ENCODE data around the gene KCNF1.

The KCNF1 gene

GRCh38 chr2:10878268-10878915, 33.3 kb upstream of the KCNF1 start:
- Histone ChIP-seq H3K79me2 (ENCODE audit: control insufficient read depth, insufficient read depth, low read length, poor library complexity) (no peaks in the 10 kb centered on the region), H2BK5ac (ENCODE audit: low read depth, low read length, poor library complexity) (no peak overlapping the region), H3K4me3 (ENCODE audit: low read depth, low read length) (no peak overlapping the region), H4K12ac (ENCODE audit: low read depth, low read length) (no peak overlapping the region), H2AK5ac (ENCODE audit: low read length) (no peak overlapping the region), H3K27ac (ENCODE audit: low read depth, low read length) (no peak overlapping the region), H3K4me1 (ENCODE audit: control insufficient read depth in 1 of 2, insufficient read depth in 2 of 2, low read length in 2 of 2) (no peaks in the 10 kb centered on the region), H2BK12ac (ENCODE audit: low read length) (no peak overlapping the region), H3K14ac (ENCODE audit: low read length) (no peak overlapping the region), H3K18ac (ENCODE audit: low read length) (no peak overlapping the region), H4K8ac (ENCODE audit: low read depth, low read length) (no peak overlapping the region), H3K23ac (ENCODE audit: low read length) (no peak overlapping the region), H3K4ac (ENCODE audit: low read depth, low read length) (no peak overlapping the region), H4K91ac (ENCODE audit: low read depth, low read length) (no peak overlapping the region), H3K9ac (ENCODE audit: low read length) (no peak overlapping the region), H3K27me3 (ENCODE audit: insufficient read depth, low read length) (no peaks in the 10 kb centered on the region), H2AFZ (ENCODE audit: insufficient read depth, low read length, poor library complexity) (no peak overlapping the region), H3K4me2 (ENCODE audit: low read length) (no peak overlapping the region), H2BK120ac (ENCODE audit: insufficient read depth, low read length, poor library complexity) (no peak overlapping the region), H3K9me3 (ENCODE audit: insufficient read depth, low read depth, low read length) (peaks cover 2% of the 10 kb centered on the region), H3K79me1 (ENCODE audit: low read length) (no peaks in the 10 kb centered on the region), H3K36me3 (ENCODE audit: control insufficient read depth in 1 of 2, insufficient read depth in 2 of 2, low read length in 2 of 2) (no peaks in the 10 kb centered on the region)
- DNase-seq: no peak
- WGBS (ENCODE audit: extremely low coverage, insufficient coverage, insufficient read length): no CpG with 5 or more reads among the region's 12 CpGs

- Histone ChIP-seq H3K27me3 (ENCODE audit: insufficient read depth, low read length) (no peaks in the 10 kb centered on the region), H3K79me1 (ENCODE audit: low read length) (no peaks in the 10 kb centered on the region), H3K4me2 (ENCODE audit: low read length) (no peak overlapping the region), H2BK5ac (ENCODE audit: low read depth, low read length, poor library complexity) (no peak overlapping the region), H3K18ac (ENCODE audit: low read length) (no peak overlapping the region), H3K4me1 (ENCODE audit: control insufficient read depth in 1 of 2, insufficient read depth in 2 of 2, low read length in 2 of 2) (no peaks in the 10 kb centered on the region), H3K23ac (ENCODE audit: low read length) (no peak overlapping the region), H3K4ac (ENCODE audit: low read depth, low read length) (no peak overlapping the region), H3K4me3 (ENCODE audit: low read depth, low read length) (no peak overlapping the region), H3K27ac (ENCODE audit: low read depth, low read length) (no peak overlapping the region), H2AFZ (ENCODE audit: insufficient read depth, low read length, poor library complexity) (no peak overlapping the region), H3K14ac (ENCODE audit: low read length) (no peak overlapping the region), H4K8ac (ENCODE audit: low read depth, low read length) (no peak overlapping the region), H3K36me3 (ENCODE audit: control insufficient read depth in 1 of 2, insufficient read depth in 2 of 2, low read length in 2 of 2) (no peaks in the 10 kb centered on the region), H3K79me2 (ENCODE audit: control insufficient read depth, insufficient read depth, low read length, poor library complexity) (no peaks in the 10 kb centered on the region), H4K91ac (ENCODE audit: low read depth, low read length) (no peak overlapping the region), H2BK120ac (ENCODE audit: insufficient read depth, low read length, poor library complexity) (no peak overlapping the region), H4K12ac (ENCODE audit: low read depth, low read length) (no peak overlapping the region), H3K9me3 (ENCODE audit: insufficient read depth, low read depth, low read length) (peaks cover 2% of the 10 kb centered on the region), H2AK5ac (ENCODE audit: low read length) (no peak overlapping the region), H2BK12ac (ENCODE audit: low read length) (no peak overlapping the region), H3K9ac (ENCODE audit: low read length) (no peak overlapping the region)
- DNase-seq: no peak
- no CpG with 5 or more reads among the region's 9 CpGs for WGBS (ENCODE audit: extremely low coverage, insufficient coverage, insufficient read length)
These were observed 32.6 kb upstream of the KCNF1 start for GRCh38 chr2:10879159-10879558.

- H4K91ac ChIP-seq (ENCODE audit: low read depth, low read length): no peak overlapping the region
- no peak overlapping the region for H4K12ac ChIP-seq (ENCODE audit: low read depth, low read length)
- no peaks in the 10 kb centered on the region for H3K27me3 ChIP-seq (ENCODE audit: insufficient read depth, low read length)
- H2BK12ac ChIP-seq (ENCODE audit: low read length): no peak overlapping the region
- no CpG with 5 or more reads among the region's 22 CpGs for WGBS (ENCODE audit: extremely low coverage, insufficient coverage, insufficient read length)
- H3K79me2 ChIP-seq (ENCODE audit: control insufficient read depth, insufficient read depth, low read length, poor library complexity): no peaks in the 10 kb centered on the region
- no peaks in the 10 kb centered on the region for H3K36me3 ChIP-seq (ENCODE audit: control insufficient read depth in 1 of 2, insufficient read depth in 2 of 2, low read length in 2 of 2)
- H3K23ac ChIP-seq (ENCODE audit: low read length): no peak overlapping the region
- peaks cover 2% of the 10 kb centered on the region for H3K9me3 ChIP-seq (ENCODE audit: insufficient read depth, low read depth, low read length)
- H2BK5ac ChIP-seq (ENCODE audit: low read depth, low read length, poor library complexity): no peak overlapping the region
- no peak for DNase-seq
- no peaks in the 10 kb centered on the region for H3K4me1 ChIP-seq (ENCODE audit: control insufficient read depth in 1 of 2, insufficient read depth in 2 of 2, low read length in 2 of 2)
- no peak overlapping the region for H3K14ac ChIP-seq (ENCODE audit: low read length)
- H3K4me3 ChIP-seq (ENCODE audit: low read depth, low read length): no peak overlapping the region
- H2AFZ ChIP-seq (ENCODE audit: insufficient read depth, low read length, poor library complexity): no peak overlapping the region
- no peak overlapping the region for H2AK5ac ChIP-seq (ENCODE audit: low read length)
- no peak overlapping the region for H3K4ac ChIP-seq (ENCODE audit: low read depth, low read length)
- H3K27ac ChIP-seq (ENCODE audit: low read depth, low read length): no peak overlapping the region
- H3K4me2 ChIP-seq (ENCODE audit: low read length): no peak overlapping the region
- H2BK120ac ChIP-seq (ENCODE audit: insufficient read depth, low read length, poor library complexity): no peak overlapping the region
- H3K18ac ChIP-seq (ENCODE audit: low read length): no peak overlapping the region
- no peak overlapping the region for H3K9ac ChIP-seq (ENCODE audit: low read length)
- no peaks in the 10 kb centered on the region for H3K79me1 ChIP-seq (ENCODE audit: low read length)
- no peak overlapping the region for H4K8ac ChIP-seq (ENCODE audit: low read depth, low read length)
These were observed 31.8 kb upstream of the KCNF1 start for GRCh38 chr2:10879624-10880585.

- Histone ChIP-seq H3K36me3 (ENCODE audit: control insufficient read depth in 1 of 2, insufficient read depth in 2 of 2, low read length in 2 of 2) (no peaks in the 10 kb centered on the region), H2AK5ac (ENCODE audit: low read length) (no peak overlapping the region), H3K9ac (ENCODE audit: low read length) (no peak overlapping the region), H3K18ac (ENCODE audit: low read length) (no peak overlapping the region), H4K12ac (ENCODE audit: low read depth, low read length) (no peak overlapping the region), H3K23ac (ENCODE audit: low read length) (no peak overlapping the region), H2AFZ (ENCODE audit: insufficient read depth, low read length, poor library complexity) (no peak overlapping the region), H3K79me1 (ENCODE audit: low read length) (no peaks in the 10 kb centered on the region), H3K4me1 (ENCODE audit: control insufficient read depth in 1 of 2, insufficient read depth in 2 of 2, low read length in 2 of 2) (no peaks in the 10 kb centered on the region), H3K79me2 (ENCODE audit: control insufficient read depth, insufficient read depth, low read length, poor library complexity) (no peaks in the 10 kb centered on the region), H3K4me3 (ENCODE audit: low read depth, low read length) (no peak overlapping the region), H3K14ac (ENCODE audit: low read length) (no peak overlapping the region), H2BK120ac (ENCODE audit: insufficient read depth, low read length, poor library complexity) (no peak overlapping the region), H3K27me3 (ENCODE audit: insufficient read depth, low read length) (no peaks in the 10 kb centered on the region), H3K4me2 (ENCODE audit: low read length) (no peak overlapping the region), H3K9me3 (ENCODE audit: insufficient read depth, low read depth, low read length) (peaks cover 2% of the 10 kb centered on the region), H4K91ac (ENCODE audit: low read depth, low read length) (no peak overlapping the region), H3K27ac (ENCODE audit: low read depth, low read length) (no peak overlapping the region), H4K8ac (ENCODE audit: low read depth, low read length) (no peak overlapping the region), H3K4ac (ENCODE audit: low read depth, low read length) (no peak overlapping the region), H2BK5ac (ENCODE audit: low read depth, low read length, poor library complexity) (no peak overlapping the region), H2BK12ac (ENCODE audit: low read length) (no peak overlapping the region)
- no peak for DNase-seq
- WGBS (ENCODE audit: extremely low coverage, insufficient coverage, insufficient read length): no CpG with 5 or more reads among the region's 20 CpGs
These were observed 31.0 kb upstream of the KCNF1 start for GRCh38 chr2:10880586-10881321.

All from trophoblast cell (in vitro differentiated cells and primary cell).